GM12892 (cell line): ENCODE data around the gene NES.

Experiments
- POLR2A ChIP-seq: IDR thresholded peaks from 2 replicates; pipeline ENCODE4 v1.6.1; 2011; ENCODE audit warnings: low read depth, low read length, control low read depth
- TAF1 ChIP-seq: IDR thresholded peaks from 2 replicates; pipeline ENCODE4 v1.6.1; 2011; ENCODE audit warnings: low read depth, mild to moderate bottlenecking, control low read depth, low read length, borderline replicate concordance

DNA sequence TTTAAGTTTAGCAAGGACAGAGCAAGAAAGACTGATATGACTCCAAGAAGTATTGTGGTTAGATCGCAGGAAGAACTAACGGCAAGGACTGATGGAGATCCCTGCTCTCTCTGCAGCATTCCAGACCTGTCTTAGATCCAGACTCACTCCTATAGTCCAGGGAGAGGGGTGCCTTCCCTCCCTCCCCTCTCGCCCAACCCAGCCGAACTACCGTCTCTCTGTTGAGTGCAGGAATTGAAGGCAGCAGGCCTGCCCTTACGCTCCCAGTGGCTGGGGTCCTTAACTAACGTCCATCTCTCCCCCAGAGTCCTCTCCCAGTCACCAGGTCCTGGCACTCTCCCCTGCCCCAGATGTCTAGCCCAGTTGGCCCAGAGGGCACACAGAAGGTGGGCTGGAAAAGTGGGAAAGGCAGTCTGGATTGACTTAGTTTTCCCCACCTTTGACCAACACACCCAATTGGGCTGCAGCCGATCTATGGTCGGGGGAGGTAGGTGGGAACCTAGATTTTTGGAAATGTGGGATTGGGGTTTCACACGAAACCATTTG lies 27.0 kb upstream of the NES start:
- TF ChIP-seq POLR2A (no peak), TAF1 (no peak)
